Neural progenitor cell (in vitro differentiated cells): ENCODE measurements around the gene CYP4F12. TPM values are rescaled to one million over a fixed set of nuclear protein-coding genes. Genes with fewer than 3 reads are reported as not detected.

Source experiments
- DNase-seq: peaks from one replicate; pipeline ENCODE4 v3.0.0-alpha.2; 2016; ENCODE audit warnings: low spot score
- H2AFZ ChIP-seq: fragments of 200-600 bp; sonication (generic); replicated peaks from 2 replicates; pipeline ENCODE4 v1.6.1; 2016; ENCODE audit warnings: antibody characterized with exemption
- H3F3A ChIP-seq: fragments of 200-600 bp; sonication (generic); 2 replicates; pipeline ENCODE4 v1.6.1; 2016; ENCODE audit warnings: antibody characterized with exemption, low read depth
- H3K27ac ChIP-seq: fragments of 200-600 bp; sonication (generic); 2 replicates; pipeline ENCODE4 v1.5.1; 2016; ENCODE audit warnings: mild to moderate bottlenecking
- H3K27me3 ChIP-seq: fragments of 200-600 bp; sonication (generic); 2 replicates; pipeline ENCODE4 v1.6.1; 2016; ENCODE audit warnings: mild to moderate bottlenecking, moderate library complexity
- H3K36me3 ChIP-seq: fragments of 200-600 bp; sonication (generic); 2 replicates; pipeline ENCODE4 v1.5.1; 2016
- H3K4me1 ChIP-seq: fragments of 200-600 bp; sonication (generic); 2 replicates; pipeline ENCODE4 v1.6.1; 2016; ENCODE audit warnings: mixed run types
- H3K4me2 ChIP-seq: fragments of 200-600 bp; sonication (generic); 2 replicates; pipeline ENCODE4 v1.6.1; 2016
- H3K4me3 ChIP-seq: fragments of 200-600 bp; sonication (generic); 2 replicates; pipeline ENCODE4 v1.5.1; 2016
- H3K79me2 ChIP-seq: fragments of 200-600 bp; sonication (generic); 2 replicates; pipeline ENCODE4 v1.6.1; 2016; ENCODE audit warnings: low read depth
- H3K9ac ChIP-seq: fragments of 200-600 bp; sonication (generic); 2 replicates; pipeline ENCODE4 v1.6.1; 2016
- H3K9me3 ChIP-seq: fragments of 200-600 bp; sonication (generic); 2 replicates; pipeline ENCODE4 v1.5.1; 2016; ENCODE audit warnings: low read depth
- H4K20me1 ChIP-seq: fragments of 200-600 bp; sonication (generic); 2 replicates; pipeline ENCODE4 v1.6.1; 2016; ENCODE audit warnings: low read depth
- H3K27ac Mint-ChIP-seq: 3 replicates; pipeline ENCODE4 v1.8.0; 2021; ENCODE audit warnings: mixed read lengths
- H3K27me3 Mint-ChIP-seq: 2 replicates; pipeline ENCODE4 v1.8.0; 2022; ENCODE audit warnings: low read depth, mild to moderate bottlenecking, inconsistent platforms, moderate library complexity, mixed read lengths; ENCODE audit not compliant: insufficient read depth
- H3K36me3 Mint-ChIP-seq: 3 replicates; pipeline ENCODE4 v1.8.0; 2021; ENCODE audit warnings: mixed read lengths
- H3K4me1 Mint-ChIP-seq: 3 replicates; pipeline ENCODE4 v1.8.0; 2021; ENCODE audit warnings: mixed read lengths
- H3K4me3 Mint-ChIP-seq: 3 replicates; pipeline ENCODE4 v1.8.0; 2021; ENCODE audit warnings: mild to moderate bottlenecking, moderate library complexity, mixed read lengths
- H3K9me3 Mint-ChIP-seq: 3 replicates; pipeline ENCODE4 v1.8.0; 2020; ENCODE audit warnings: mixed read lengths
- EZH2 ChIP-seq: fragments of 200-600 bp; sonication (generic); IDR thresholded peaks from 2 replicates; pipeline ENCODE4 v1.6.1; 2017; ENCODE audit warnings: antibody characterized with exemption, mild to moderate bottlenecking, moderate library complexity
- EZH2phosphoT487 ChIP-seq: fragments of 200-600 bp; sonication (generic); IDR thresholded peaks from 2 replicates; pipeline ENCODE4 v1.6.1; 2017; ENCODE audit warnings: antibody characterized with exemption
- total RNA-seq: library from RNA; depleted of rRNA; stranded (reverse); fragments of >200 nt; gene quantifications from 2 replicates; pipeline ENCODE4 v1.2.3, GENCODE V29; 2015; ENCODE audit warnings: low replicate concordance
- TF ChIP-seq, protein P1 (sequence below): fragments of 200-600 bp; sonication (generic); IDR thresholded peaks from 2 replicates; pipeline ENCODE4 v1.5.1; 2017; ENCODE audit warnings: antibody characterized with exemption, mild to moderate bottlenecking

The CYP4F12 gene
- total RNA-seq, 1 donor from 2014 or later: not detected

DNA sequence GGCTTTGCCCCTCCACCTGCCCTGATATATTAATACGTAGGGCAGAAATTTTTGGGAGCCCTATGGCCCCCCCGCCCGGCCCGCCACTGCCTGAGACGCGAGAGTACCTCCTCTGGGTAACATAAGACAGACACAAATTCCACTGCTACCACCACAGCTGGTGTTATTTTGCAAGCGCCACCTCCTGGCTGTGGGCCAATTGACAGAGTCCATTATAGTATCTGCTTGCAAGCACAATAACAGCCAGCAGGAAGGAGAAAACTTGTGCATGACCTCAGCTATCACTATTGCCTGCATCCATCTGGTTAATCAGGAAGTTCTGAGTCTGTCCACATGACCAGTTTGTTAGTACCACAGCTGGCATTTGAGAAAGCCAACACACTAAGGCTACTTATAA is 29.6 kb downstream of the CYP4F12 start:
- no peaks in the 10 kb centered on the region for H3K27me3 Mint-ChIP-seq

DNA sequence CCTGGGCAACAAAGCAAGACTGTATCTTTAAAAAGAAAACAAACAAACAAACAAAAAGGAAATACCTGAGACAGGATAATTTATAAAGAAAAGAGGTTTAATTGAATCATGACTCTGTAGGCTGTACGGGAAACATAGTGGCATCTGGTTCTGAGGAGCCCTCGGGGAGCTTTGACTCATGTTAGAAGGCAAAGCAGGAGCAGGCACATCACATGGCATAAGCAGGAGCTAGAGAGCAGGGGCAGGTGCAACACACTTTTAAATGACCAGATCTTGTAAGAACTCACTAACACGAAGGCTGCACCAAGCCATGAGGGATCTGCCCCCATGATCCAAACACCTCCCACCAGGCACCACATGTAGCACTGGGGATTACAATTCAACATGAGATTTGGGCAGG is 41.8 kb downstream of the CYP4F12 start:
- H3K9me3 Mint-ChIP-seq: peaks cover 21% of the 10 kb centered on the region
- Histone ChIP-seq H3K27me3 (no peaks in the 10 kb centered on the region), H3K4me1 (no peaks in the 10 kb centered on the region), H3F3A (no peaks in the 10 kb centered on the region), H3K27ac (no peak overlapping the region), H3K4me2 (no peak overlapping the region), H3K79me2 (no peaks in the 10 kb centered on the region), H3K9ac (no peak overlapping the region), H3K36me3 (no peaks in the 10 kb centered on the region), H3K4me3 (no peak overlapping the region), H3K9me3 (peaks cover 25% of the 10 kb centered on the region), H4K20me1 (no peaks in the 10 kb centered on the region), H2AFZ (no peak overlapping the region)
- no peak for DNase-seq
- no peaks in the 10 kb centered on the region for H3K4me1 Mint-ChIP-seq
- H3K36me3 Mint-ChIP-seq: no peaks in the 10 kb centered on the region
- TF ChIP-seq EZH2 (no peak), EZH2phosphoT487 (no peak)
- TF ChIP-seq, protein P1, sequence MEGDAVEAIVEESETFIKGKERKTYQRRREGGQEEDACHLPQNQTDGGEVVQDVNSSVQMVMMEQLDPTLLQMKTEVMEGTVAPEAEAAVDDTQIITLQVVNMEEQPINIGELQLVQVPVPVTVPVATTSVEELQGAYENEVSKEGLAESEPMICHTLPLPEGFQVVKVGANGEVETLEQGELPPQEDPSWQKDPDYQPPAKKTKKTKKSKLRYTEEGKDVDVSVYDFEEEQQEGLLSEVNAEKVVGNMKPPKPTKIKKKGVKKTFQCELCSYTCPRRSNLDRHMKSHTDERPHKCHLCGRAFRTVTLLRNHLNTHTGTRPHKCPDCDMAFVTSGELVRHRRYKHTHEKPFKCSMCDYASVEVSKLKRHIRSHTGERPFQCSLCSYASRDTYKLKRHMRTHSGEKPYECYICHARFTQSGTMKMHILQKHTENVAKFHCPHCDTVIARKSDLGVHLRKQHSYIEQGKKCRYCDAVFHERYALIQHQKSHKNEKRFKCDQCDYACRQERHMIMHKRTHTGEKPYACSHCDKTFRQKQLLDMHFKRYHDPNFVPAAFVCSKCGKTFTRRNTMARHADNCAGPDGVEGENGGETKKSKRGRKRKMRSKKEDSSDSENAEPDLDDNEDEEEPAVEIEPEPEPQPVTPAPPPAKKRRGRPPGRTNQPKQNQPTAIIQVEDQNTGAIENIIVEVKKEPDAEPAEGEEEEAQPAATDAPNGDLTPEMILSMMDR: no peak
- H3K27ac Mint-ChIP-seq: no peak overlapping the region
- H3K27me3 Mint-ChIP-seq: peaks cover 4% of the 10 kb centered on the region
- no peak overlapping the region for H3K4me3 Mint-ChIP-seq

More for the DNA sequence above, 29.6 kb downstream of the CYP4F12 start:
- Histone ChIP-seq H3K9ac (no peak overlapping the region), H3K4me1 (no peaks in the 10 kb centered on the region), H3K4me2 (no peak overlapping the region), H3K36me3 (no peaks in the 10 kb centered on the region), H3K27me3 (no peaks in the 10 kb centered on the region), H3K79me2 (no peaks in the 10 kb centered on the region), H4K20me1 (no peaks in the 10 kb centered on the region), H3K27ac (no peak overlapping the region), H3K9me3 (peaks cover 22% of the 10 kb centered on the region), H3K4me3 (no peak overlapping the region), H2AFZ (no peak overlapping the region), H3F3A (no peaks in the 10 kb centered on the region)
- TF ChIP-seq EZH2 (no peak), EZH2phosphoT487 (no peak)
- TF ChIP-seq, protein P1: no peak
- no peaks in the 10 kb centered on the region for H3K36me3 Mint-ChIP-seq
- H3K4me1 Mint-ChIP-seq: no peaks in the 10 kb centered on the region
- no peak overlapping the region for H3K27ac Mint-ChIP-seq
- DNase-seq: no peak
- H3K9me3 Mint-ChIP-seq: peaks cover 16% of the 10 kb centered on the region
- no peak overlapping the region for H3K4me3 Mint-ChIP-seq

DNA sequence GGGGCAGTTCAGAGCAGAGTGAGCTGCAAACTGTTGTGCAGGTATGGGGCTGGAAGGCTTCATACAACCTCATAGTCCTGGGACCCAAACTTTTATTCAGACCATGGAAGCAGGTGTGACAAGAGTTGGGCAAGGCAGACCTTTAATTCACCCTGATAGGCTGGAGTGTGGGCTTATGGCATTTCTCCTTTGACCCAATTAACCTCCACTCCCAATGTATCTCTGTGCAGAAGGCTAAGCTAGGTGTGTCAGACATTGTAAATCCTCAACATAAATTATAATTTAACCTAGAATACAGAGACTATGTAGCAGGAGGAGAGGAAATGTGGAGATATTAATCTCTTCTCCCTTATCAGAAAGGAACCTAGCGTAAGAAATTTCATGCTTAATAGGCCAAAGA is 42.8 kb downstream of the CYP4F12 start:
- H3K27me3 Mint-ChIP-seq: peaks cover 4% of the 10 kb centered on the region
- Histone ChIP-seq H3K4me1 (no peaks in the 10 kb centered on the region), H3K36me3 (no peaks in the 10 kb centered on the region), H3F3A (no peaks in the 10 kb centered on the region), H3K4me3 (no peak overlapping the region), H3K27me3 (no peaks in the 10 kb centered on the region), H3K79me2 (no peaks in the 10 kb centered on the region), H2AFZ (no peak overlapping the region), H3K9ac (no peak overlapping the region), H3K4me2 (no peak overlapping the region), H3K27ac (no peak overlapping the region), H3K9me3 (peaks cover 18% of the 10 kb centered on the region), H4K20me1 (no peaks in the 10 kb centered on the region)
- TF ChIP-seq EZH2phosphoT487 (no peak), EZH2 (no peak)
- TF ChIP-seq, protein P1: no peak
- no peak overlapping the region for H3K27ac Mint-ChIP-seq
- DNase-seq: no peak
- no peaks in the 10 kb centered on the region for H3K4me1 Mint-ChIP-seq
- H3K9me3 Mint-ChIP-seq: peaks cover 21% of the 10 kb centered on the region
- H3K36me3 Mint-ChIP-seq: no peaks in the 10 kb centered on the region
- no peak overlapping the region for H3K4me3 Mint-ChIP-seq
